ENCODE results near the gene CCSER1.
"Not testable (repeated sequence)": the region's sequence is repeated elsewhere in the genome, so short reads cannot be mapped to it uniquely, and the experiment has no call there.

Gene CCSER1

DNA sequence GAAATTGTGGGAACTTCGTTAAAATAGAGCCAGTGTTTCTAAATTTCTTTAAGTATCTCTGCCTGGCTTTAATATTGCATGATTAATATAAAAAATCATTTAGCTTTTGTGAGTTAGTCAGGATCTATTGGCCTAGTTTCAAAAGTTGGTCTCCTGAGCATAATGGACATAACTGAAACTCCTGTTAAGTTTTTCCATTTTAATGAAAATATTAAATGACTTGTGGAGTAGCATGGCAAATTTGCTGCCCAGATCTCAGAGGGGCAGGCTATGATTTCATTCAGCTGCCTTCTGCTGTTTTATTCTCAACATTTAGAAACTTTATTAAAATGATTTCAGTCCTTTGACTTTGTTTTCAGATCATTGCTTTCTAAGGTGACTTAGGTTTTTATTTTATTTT lies 1213.6 kb downstream of the CCSER1 start:
- in situ Hi-C loops (cut with HindIII; ENCODE audit: low sequenced_read_pairs), result no loop called here
- TF ChIP-seq, protein P1, sequence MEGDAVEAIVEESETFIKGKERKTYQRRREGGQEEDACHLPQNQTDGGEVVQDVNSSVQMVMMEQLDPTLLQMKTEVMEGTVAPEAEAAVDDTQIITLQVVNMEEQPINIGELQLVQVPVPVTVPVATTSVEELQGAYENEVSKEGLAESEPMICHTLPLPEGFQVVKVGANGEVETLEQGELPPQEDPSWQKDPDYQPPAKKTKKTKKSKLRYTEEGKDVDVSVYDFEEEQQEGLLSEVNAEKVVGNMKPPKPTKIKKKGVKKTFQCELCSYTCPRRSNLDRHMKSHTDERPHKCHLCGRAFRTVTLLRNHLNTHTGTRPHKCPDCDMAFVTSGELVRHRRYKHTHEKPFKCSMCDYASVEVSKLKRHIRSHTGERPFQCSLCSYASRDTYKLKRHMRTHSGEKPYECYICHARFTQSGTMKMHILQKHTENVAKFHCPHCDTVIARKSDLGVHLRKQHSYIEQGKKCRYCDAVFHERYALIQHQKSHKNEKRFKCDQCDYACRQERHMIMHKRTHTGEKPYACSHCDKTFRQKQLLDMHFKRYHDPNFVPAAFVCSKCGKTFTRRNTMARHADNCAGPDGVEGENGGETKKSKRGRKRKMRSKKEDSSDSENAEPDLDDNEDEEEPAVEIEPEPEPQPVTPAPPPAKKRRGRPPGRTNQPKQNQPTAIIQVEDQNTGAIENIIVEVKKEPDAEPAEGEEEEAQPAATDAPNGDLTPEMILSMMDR (IDR thresholded peaks at IDR 0.05; ENCODE audit: low read depth, low read length, missing control alignments), result no peak
- H3K4me3 ChIP-seq (ENCODE audit: low read depth, low read length), result no peak overlapping the region
- DNase-seq (ENCODE audit: low read depth), result no peak

DNA sequence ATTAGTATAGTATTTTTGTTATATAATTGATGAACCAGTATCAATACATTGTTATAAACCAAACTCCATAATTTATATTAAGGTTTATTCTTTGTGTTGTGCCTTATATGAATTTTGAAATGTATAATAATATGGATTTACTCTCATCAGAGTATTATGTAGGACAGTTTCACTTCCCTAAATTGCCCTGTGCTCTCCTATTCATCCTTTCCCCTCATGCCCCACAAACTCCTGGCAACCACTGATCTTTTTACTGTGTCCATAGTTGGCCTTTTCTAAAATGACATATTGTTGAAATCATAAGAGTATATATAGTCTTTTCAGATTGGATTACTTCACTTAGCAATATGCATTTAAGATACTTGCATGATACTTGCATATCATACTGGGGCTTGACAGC lies 1218.4 kb downstream of the CCSER1 start:
- TF ChIP-seq, protein P1 (IDR thresholded peaks at IDR 0.05; ENCODE audit: low read depth, low read length, missing control alignments), result no peak
- H3K4me3 ChIP-seq (ENCODE audit: low read depth, low read length), result no peak overlapping the region
- no peak for DNase-seq (ENCODE audit: low read depth)
- in situ Hi-C loops (cut with HindIII; ENCODE audit: low sequenced_read_pairs), result no loop called here

DNA sequence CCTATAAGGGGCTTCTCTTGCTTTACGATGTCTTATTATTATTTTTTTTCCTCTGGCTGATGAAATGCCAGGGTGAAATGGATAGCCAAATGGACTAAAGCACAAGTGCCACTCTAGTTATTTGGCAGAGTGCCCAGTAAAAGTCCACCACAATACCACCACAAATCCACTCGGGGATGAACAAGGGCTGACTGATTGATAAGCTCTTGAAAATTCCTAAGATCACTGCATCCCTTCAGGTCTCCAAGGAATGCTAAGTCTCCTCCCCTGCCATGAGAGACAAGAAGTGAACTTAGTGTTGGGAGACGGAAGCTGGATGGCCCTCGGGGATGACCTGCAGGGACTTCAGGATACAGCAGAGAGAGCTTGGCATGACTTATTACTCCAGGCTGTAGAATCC lies 1229.3 kb downstream of the CCSER1 start:
- in situ Hi-C loops (cut with HindIII; ENCODE audit: low sequenced_read_pairs); H3K4me3 ChIP-seq (ENCODE audit: low read depth, low read length); DNase-seq (ENCODE audit: low read depth): not testable (repeated sequence)

GRCh38 chr4:91358016-91358415 lies 1230.8 kb downstream of the CCSER1 start:
- in situ Hi-C loops (cut with HindIII; ENCODE audit: low sequenced_read_pairs); DNase-seq (ENCODE audit: low read depth): not testable (repeated sequence)

GRCh38 chr4:91358621-91359020 lies 1231.4 kb downstream of the CCSER1 start:
- DNase-seq (ENCODE audit: low read depth); H3K4me3 ChIP-seq (ENCODE audit: low read depth, low read length); in situ Hi-C loops (cut with HindIII; ENCODE audit: low sequenced_read_pairs): not testable (repeated sequence)

More at GRCh38 chr4:91358016-91358415, 1230.8 kb downstream of the CCSER1 start:
- H3K4me3 ChIP-seq (ENCODE audit: low read depth, low read length), result not testable (repeated sequence)

DNA sequence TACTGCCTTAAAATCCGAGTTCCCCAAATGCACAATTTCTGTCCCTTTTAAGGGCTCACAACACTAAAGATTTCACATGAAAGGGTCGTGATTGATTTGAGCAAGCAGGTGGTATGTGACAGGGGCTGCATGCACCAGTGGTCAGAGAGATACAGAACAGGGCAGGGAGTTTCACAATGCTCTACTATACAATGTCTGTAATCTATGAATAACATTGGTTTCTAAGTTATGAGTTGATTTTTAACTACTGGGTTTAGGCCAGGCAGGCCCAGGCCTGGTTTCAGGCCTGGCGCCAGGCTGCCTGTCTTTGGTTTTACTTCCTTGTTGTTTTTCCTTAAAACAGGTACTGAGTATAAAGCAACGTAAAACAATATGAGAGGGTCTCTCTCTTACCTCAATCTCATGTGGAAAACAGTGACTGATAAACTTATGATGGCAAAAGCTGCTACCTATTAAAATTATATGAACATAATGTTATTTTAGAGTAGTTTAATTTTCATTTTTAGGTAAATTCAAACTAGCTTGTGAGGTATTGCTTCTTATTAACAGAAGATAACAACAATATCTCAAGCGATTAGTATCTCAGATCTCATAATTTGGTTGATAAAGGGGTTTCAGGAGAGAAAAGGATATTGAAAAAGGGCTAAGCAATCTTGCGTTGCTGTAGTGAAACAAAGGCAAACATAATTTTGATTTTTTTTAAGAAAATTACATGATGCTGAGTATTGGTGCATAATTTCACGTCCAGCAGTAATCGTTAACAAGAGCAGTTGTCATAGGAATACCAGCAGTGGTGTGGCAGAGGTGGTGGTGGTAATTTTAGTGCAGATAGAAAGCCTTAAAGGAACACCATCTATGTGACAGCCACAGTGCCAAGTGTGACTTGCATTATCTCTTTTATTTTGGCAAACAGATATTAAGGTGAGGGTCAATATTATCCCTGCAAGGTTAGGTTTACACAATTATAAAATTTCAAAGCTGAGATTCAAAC lies 1232.1 kb downstream of the CCSER1 start:
- H3K4me3 ChIP-seq (ENCODE audit: low read depth, low read length), result no peak overlapping the region
- TF ChIP-seq, protein P1 (IDR thresholded peaks at IDR 0.05; ENCODE audit: low read depth, low read length, missing control alignments), result no peak
- no peak for DNase-seq (ENCODE audit: low read depth)
- in situ Hi-C loops (cut with HindIII; ENCODE audit: low sequenced_read_pairs), result no loop called here

- DNase-seq (ENCODE audit: low read depth), result no peak
- TF ChIP-seq, protein P1 (IDR thresholded peaks at IDR 0.05; ENCODE audit: low read depth, low read length, missing control alignments), result no peak
- H3K4me3 ChIP-seq (ENCODE audit: low read depth, low read length), result no peak overlapping the region
- in situ Hi-C loops (cut with HindIII; ENCODE audit: low sequenced_read_pairs), result no loop called here
Measured at GRCh38 chr4:91362125-91362524, 1234.9 kb downstream of the CCSER1 start.

DNA sequence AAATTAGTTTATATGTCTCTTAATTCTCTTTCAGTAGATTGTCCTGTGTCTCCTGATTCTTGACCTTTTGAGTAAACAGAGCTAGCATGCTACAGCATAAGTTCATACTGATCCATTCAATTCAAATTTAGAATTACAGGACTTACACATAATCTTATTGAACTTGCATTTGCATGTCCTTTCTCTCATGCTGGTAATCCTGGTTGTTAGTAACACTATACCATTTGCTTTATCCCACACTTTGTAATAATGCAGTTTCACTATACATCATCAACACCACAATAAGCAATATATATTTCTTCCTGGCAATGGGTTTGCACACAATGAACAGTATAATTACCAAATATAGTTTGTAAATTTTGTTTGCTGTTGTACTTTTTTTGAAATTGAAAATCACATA lies 1239.4 kb downstream of the CCSER1 start:
- DNase-seq (ENCODE audit: low read depth), result no peak
- in situ Hi-C loops (cut with HindIII; ENCODE audit: low sequenced_read_pairs), result no loop called here
- no peak overlapping the region for H3K4me3 ChIP-seq (ENCODE audit: low read depth, low read length)
- TF ChIP-seq, protein P1 (IDR thresholded peaks at IDR 0.05; ENCODE audit: low read depth, low read length, missing control alignments), result no peak
